ENCODE results near the gene WDR12. TPM values are rescaled to one million over a fixed set of nuclear protein-coding genes. Genes with fewer than 3 reads are reported as not detected.

WDR12 gene
- total and polyA plus RNA-seq, 9 of the 15 experiments (the other 6 are each of a cell fraction or from before 2014, with no cell fraction given), result 109 to 554 (median 174) TPM

- intact Hi-C loops (cut with micrococcal nuclease), result no loop called here
- ATAC-seq, result no peak
- H4K20me1 ChIP-seq (replicated peaks; ENCODE audit: control insufficient read depth, insufficient read depth, low read length), result no peaks in the 10 kb centered on the region
- H2AFZ ChIP-seq (ENCODE audit: low read depth, low read length), result no peak overlapping the region
- WGBS (ENCODE audit: insufficient coverage, low coverage, missing lambda C conversion rate), result 58% methylated on average over 3 of the region's 3 CpGs
- POLR2A ChIA-PET, result interaction anchor here (1.0 kb wide), 2 partner anchors 10 to 17 kb away, joined by 3 to 5 read pairs; no protein-coding TSS in a partner anchor
- H3K27me3 ChIP-seq (ENCODE audit: control insufficient read depth in 2 of 2, insufficient read depth in 2 of 2, low read length in 2 of 2), result no peaks in the 10 kb centered on the region
- no peak for DNase-seq (ENCODE audit: extremely low read depth in 1 of 4, low spot score in 3 of 4)
- H3K4me3 ChIP-seq, result no peak overlapping the region
- no peaks in the 10 kb centered on the region for H3K79me2 ChIP-seq (ENCODE audit: control insufficient read depth, insufficient read depth, low read length)
- CTCF ChIA-PET (ENCODE audit: low intra/inter-chr PET ratio), result no interaction called here
- in situ Hi-C loops (cut with MboI), result no loop called here
- TF ChIP-seq TRIM24 (IDR thresholded peaks at IDR 0.05), result no peak
- no peak for TF ChIP-seq ZNF239 (CRISPR knock-in tag; IDR thresholded peaks at IDR 0.05)
- no peak for TF ChIP-seq ZNF395 (CRISPR knock-in tag; IDR thresholded peaks at IDR 0.05)
- no peak for TF ChIP-seq PML (IDR thresholded peaks at IDR 0.05; ENCODE audit: low read length)
- no peak for TF ChIP-seq DPF2 (IDR thresholded peaks at IDR 0.05)
- no peak for TF ChIP-seq XRCC3 (IDR thresholded peaks at IDR 0.05)
- no peak for TF ChIP-seq ZNF121 (CRISPR knock-in tag; conservative IDR thresholded peaks at IDR 0.05)
- no peak for TF ChIP-seq ZFP36 (IDR thresholded peaks at IDR 0.05; ENCODE audit: low read depth, low read length, partially characterized antibody)
- H3K4me1 ChIP-seq (replicated peaks in 1 of 2; ENCODE audit: control insufficient read depth in 2 of 2, insufficient read depth in 2 of 2, low read length in 2 of 2), result no peaks in the 10 kb centered on the region; a peak in 1 of 5 replicates
- no peaks in the 10 kb centered on the region; the same call in 1 of the 2 replicates for H3K9me3 ChIP-seq (replicated peaks; ENCODE audit: control insufficient read depth, insufficient read depth, low read depth, low read length)
- no peak for FAIRE-seq
- H3K36me3 ChIP-seq (ENCODE audit: control insufficient read depth, insufficient read depth, low read length), result no peaks in the 10 kb centered on the region
- no peak overlapping the region for H3K4me2 ChIP-seq (ENCODE audit: insufficient read depth, low read length)
- H3K9me1 ChIP-seq (ENCODE audit: control insufficient read depth, insufficient read depth, low read length), result no peaks in the 10 kb centered on the region
- H3K9ac ChIP-seq (ENCODE audit: insufficient read depth in 1 of 2, low read depth in 2 of 2, low read length in 2 of 2), result no peak overlapping the region
- H3K27ac ChIP-seq (ENCODE audit: extremely low read depth, low read depth, low read length), result no peak overlapping the region
- no TSS peak for BruUV-seq (replicated peaks)
Measured at GRCh38 chr2:202932425-202933138, 21.1 kb upstream of the WDR12 start.

All from K562 (cell line).